H9 (cell line): Measurements from ENCODE around the gene PPP1R26. TPM values are rescaled to one million over a fixed set of nuclear protein-coding genes. Genes with fewer than 3 reads are reported as not detected.

ENCODE experiments used
- DNase-seq: peaks from one replicate; pipeline ENCODE4 v3.0.0-alpha.2; 2017
- H2AFZ ChIP-seq: one replicate; pipeline ENCODE4 v1.6.1; 2013; ENCODE audit warnings: mild to moderate bottlenecking, low read length, control low read depth, moderate library complexity
- H2AK5ac ChIP-seq: 2 replicates; pipeline ENCODE4 v1.6.1; 2013; ENCODE audit warnings: low read length, control low read depth, mixed read lengths; ENCODE audit not compliant: insufficient read length
- H2BK120ac ChIP-seq: one replicate; pipeline ENCODE4 v1.6.1; 2013; ENCODE audit warnings: low read depth, mild to moderate bottlenecking, low read length, control low read depth, inconsistent platforms; ENCODE audit not compliant: poor library complexity, severe bottlenecking
- H2BK12ac ChIP-seq: 2 replicates; pipeline ENCODE4 v1.6.1; 2013; ENCODE audit warnings: low read length, control low read depth, mixed read lengths, low read depth; ENCODE audit not compliant: insufficient read length
- H2BK15ac ChIP-seq: 2 replicates; pipeline ENCODE4 v1.6.1; 2013; ENCODE audit warnings: low read depth, low read length, control low read depth
- H2BK20ac ChIP-seq: one replicate; pipeline ENCODE4 v1.6.1; 2013; ENCODE audit warnings: low read depth, mild to moderate bottlenecking, low read length, control low read depth, inconsistent platforms; ENCODE audit not compliant: poor library complexity, severe bottlenecking
- H2BK5ac ChIP-seq: 2 replicates; pipeline ENCODE4 v1.6.1; 2013; ENCODE audit warnings: low read length, control low read depth, mixed read lengths; ENCODE audit not compliant: insufficient read length
- H3K14ac ChIP-seq: 2 replicates; pipeline ENCODE4 v1.6.1; 2013; ENCODE audit warnings: low read length, control low read depth; ENCODE audit not compliant: insufficient read depth
- H3K18ac ChIP-seq: 2 replicates; pipeline ENCODE4 v1.6.1; 2013; ENCODE audit warnings: low read depth, mild to moderate bottlenecking, mixed read lengths, low read length, control low read depth; ENCODE audit not compliant: insufficient read length
- H3K23ac ChIP-seq: 2 replicates; pipeline ENCODE4 v1.6.1; 2013; ENCODE audit warnings: low read length, control low read depth, mixed read lengths, low read depth; ENCODE audit not compliant: insufficient read length
- H3K23me2 ChIP-seq: 2 replicates; pipeline ENCODE4 v1.6.1; 2013; ENCODE audit warnings: low read depth, mild to moderate bottlenecking, mixed read lengths, low read length, control low read depth; ENCODE audit not compliant: insufficient read length, poor library complexity, severe bottlenecking
- H3K27ac ChIP-seq: 2 replicates; pipeline ENCODE4 v1.5.1; 2013; ENCODE audit warnings: low read length, control low read depth, mixed read lengths, low read depth; ENCODE audit not compliant: insufficient read length
- H3K27me3 ChIP-seq: 2 replicates; pipeline ENCODE4 v1.6.1; 2013; ENCODE audit warnings: low read length, control low read depth, inconsistent platforms; ENCODE audit not compliant: insufficient read depth
- H3K4ac ChIP-seq: 2 replicates; pipeline ENCODE4 v1.6.1; 2013; ENCODE audit warnings: low read depth, mild to moderate bottlenecking, control low read depth, inconsistent platforms, low read length, moderate library complexity
- H3K4me1 ChIP-seq: 2 replicates; pipeline ENCODE4 v1.6.1; 2013; ENCODE audit warnings: low read length, control low read depth, inconsistent platforms; ENCODE audit not compliant: insufficient read depth
- H3K4me2 ChIP-seq: 2 replicates; pipeline ENCODE4 v1.6.1; 2013; ENCODE audit warnings: low read length, control low read depth, mixed read lengths; ENCODE audit not compliant: insufficient read length, insufficient read depth
- H3K56ac ChIP-seq: 2 replicates; pipeline ENCODE4 v1.6.1; 2013; ENCODE audit warnings: low read depth, mild to moderate bottlenecking, mixed read lengths, low read length, control low read depth; ENCODE audit not compliant: insufficient read length
- H3K79me1 ChIP-seq: 2 replicates; pipeline ENCODE4 v1.6.1; 2013; ENCODE audit warnings: low read depth, mild to moderate bottlenecking, moderate library complexity, low read length, control low read depth, inconsistent platforms; ENCODE audit not compliant: insufficient read depth, poor library complexity, severe bottlenecking
- H3K79me2 ChIP-seq: 2 replicates; pipeline ENCODE4 v1.6.1; 2013; ENCODE audit warnings: low read length, control low read depth, inconsistent platforms; ENCODE audit not compliant: insufficient read depth
- H3K9ac ChIP-seq: 2 replicates; pipeline ENCODE4 v1.6.1; 2013; ENCODE audit warnings: low read length, control low read depth, mixed read lengths; ENCODE audit not compliant: insufficient read length; ENCODE audit errors: extremely low read depth
- H3K9me3 ChIP-seq: one replicate; pipeline ENCODE4 v1.6.1; 2013; ENCODE audit warnings: low read depth, low read length, inconsistent platforms; ENCODE audit not compliant: control insufficient read depth
- H3T11ph ChIP-seq: one replicate; pipeline ENCODE4 v1.6.1; 2013; ENCODE audit warnings: mild to moderate bottlenecking, low read length, control low read depth, inconsistent platforms
- H4K20me1 ChIP-seq: one replicate; pipeline ENCODE4 v1.6.1; 2013; ENCODE audit not compliant: control insufficient read depth, insufficient read length, insufficient read depth
- H4K5ac ChIP-seq: 2 replicates; pipeline ENCODE4 v1.6.1; 2013; ENCODE audit warnings: low read depth, mild to moderate bottlenecking, mixed read lengths, low read length, control low read depth; ENCODE audit not compliant: insufficient read length
- H4K8ac ChIP-seq: replicated peaks from 2 replicates; pipeline ENCODE4 v1.6.1; 2013; ENCODE audit warnings: low read length, control low read depth, mixed read lengths, low read depth; ENCODE audit not compliant: insufficient read length
- H4K91ac ChIP-seq: 2 replicates; pipeline ENCODE4 v1.6.1; 2013; ENCODE audit warnings: low read depth, mild to moderate bottlenecking, moderate library complexity, mixed read lengths, low read length, control low read depth; ENCODE audit not compliant: insufficient read length
- H3K27ac Mint-ChIP-seq, 3 experiments: 2 replicates in 2 of 3; 3 replicates in 1 of 3; pipeline ENCODE4 v1.8.0; 2020 to 2021; ENCODE audit warnings: mixed read lengths in 3 of 3, mild to moderate bottlenecking in 1 of 3, moderate library complexity in 1 of 3
- H3K27me3 Mint-ChIP-seq: 2 replicates; pipeline ENCODE4 v1.8.0; 2021; ENCODE audit warnings: low read depth, mild to moderate bottlenecking, moderate library complexity, mixed read lengths
- H3K36me3 Mint-ChIP-seq, 3 experiments: 2 replicates in 2 of 3; 3 replicates in 1 of 3; pipeline ENCODE4 v1.8.0; 2020 to 2021; ENCODE audit warnings: low read depth in 3 of 3, mixed read lengths in 3 of 3; ENCODE audit not compliant: insufficient read depth in 1 of 3
- H3K4me1 Mint-ChIP-seq, 2 experiments: 2 replicates each; pipeline ENCODE4 v1.8.0; 2020; ENCODE audit warnings: mixed read lengths in 2 of 2
- H3K4me3 Mint-ChIP-seq, 2 experiments: 2 replicates in 1 of 2; 3 replicates in 1 of 2; pipeline ENCODE4 v1.8.0; 2020 to 2021; ENCODE audit warnings: mild to moderate bottlenecking in 2 of 2, mixed read lengths in 2 of 2, moderate library complexity in 1 of 2
- H3K9me3 Mint-ChIP-seq, 2 experiments: 2 replicates in 1 of 2; 3 replicates in 1 of 2; pipeline ENCODE4 v1.8.0; 2020; ENCODE audit warnings: mild to moderate bottlenecking in 2 of 2, mixed read lengths in 2 of 2, moderate library complexity in 1 of 2
- CTCF ChIP-seq: fragments of 200-600 bp; sonication (generic); conservative IDR thresholded peaks from 3 replicates; pipeline ENCODE4 v1.8.0; 2021; ENCODE audit warnings: antibody characterized with exemption, mild to moderate bottlenecking
- WGBS: extraction: QIAGEN DNeasy Blood & Tissue Kit; methylation state at CpG from one replicate; pipeline ENCODE4 v1.1.7; 2013; ENCODE audit warnings: missing lambda C conversion rate, low lambda C conversion rate, mixed read lengths; ENCODE audit not compliant: insufficient read length; ENCODE audit errors: extremely low coverage; 5-methylcytosine and 5-hydroxymethylcytosine counted together
- total RNA-seq: library from RNA; stranded (reverse); gene quantifications from 2 replicates; pipeline ENCODE4 v1.2.1, GENCODE V29; 2021

The PPP1R26 gene
- total RNA-seq, 1 experiment from 2014 or later, result 38.0 TPM

GRCh38 chr9:135442075-135442474, 37.5 kb upstream of the PPP1R26 start:
- H4K20me1 ChIP-seq, result no peaks in the 10 kb centered on the region
- Mint-ChIP-seq H3K27me3 (peaks cover 2% of the 10 kb centered on the region; the same call in 1 of the 2 replicates), H3K4me1 (peaks cover 12 to 27% of the 10 kb centered on the region in 2 experiments), H3K9me3 (peaks cover 3 to 7% of the 10 kb centered on the region in 2 experiments; a peak in 3 of 5 replicates), H3K36me3 (peaks cover 0 to 1% (median under 1%) of the 10 kb centered on the region in 3 experiments; a peak in 1 of 7 replicates), H3K27ac (no peak overlapping the region), H3K4me3 (no peak overlapping the region)
- no peak overlapping the region for H2BK12ac ChIP-seq
- no peak overlapping the region for H3K4me2 ChIP-seq
- no peak overlapping the region for H3K9ac ChIP-seq
- no peak overlapping the region for H2BK5ac ChIP-seq
- H3K14ac ChIP-seq, result no peak overlapping the region
- DNase-seq, result no peak
- no peak overlapping the region for H4K8ac ChIP-seq
- H3K27ac ChIP-seq, result no peak overlapping the region
- H3K4me1 ChIP-seq, result no peaks in the 10 kb centered on the region
- TF ChIP-seq CTCF, result no peak
- H2BK15ac ChIP-seq, result no peak overlapping the region
- no peaks in the 10 kb centered on the region for H3K27me3 ChIP-seq
- no peak overlapping the region for H3K56ac ChIP-seq
- WGBS, result no CpG with 5 or more reads among the region's 10 CpGs
- H3K79me1 ChIP-seq, result no peaks in the 10 kb centered on the region
- H2AK5ac ChIP-seq, result no peak overlapping the region
- H4K5ac ChIP-seq, result no peak overlapping the region
- H3K18ac ChIP-seq, result no peak overlapping the region
- H2AFZ ChIP-seq, result no peak overlapping the region
- H2BK20ac ChIP-seq, result no peak overlapping the region
- H2BK120ac ChIP-seq, result no peak overlapping the region
- H3T11ph ChIP-seq, result no peak overlapping the region
- no peaks in the 10 kb centered on the region for H3K9me3 ChIP-seq
- no peak overlapping the region for H3K23ac ChIP-seq
- no peak overlapping the region for H4K91ac ChIP-seq
- H3K23me2 ChIP-seq, result no peaks in the 10 kb centered on the region
- H3K4ac ChIP-seq, result no peak overlapping the region
- H3K79me2 ChIP-seq, result no peaks in the 10 kb centered on the region
